HG03159 (cell line): ENCODE measurements around the gene ZFYVE21.

Experiments used
- ATAC-seq: cut with Tn5 transposase; IDR thresholded peaks from one replicate; pipeline ENCODE4 v1.9.1; 2021; ENCODE audit warnings: mild to moderate bottlenecking, moderate library complexity; ENCODE audit not compliant: unreplicated experiment

ZFYVE21 gene

GRCh38 chr14:103721334-103722120 is 5.9 kb downstream of the ZFYVE21 start:
- no peak for ATAC-seq

DNA sequence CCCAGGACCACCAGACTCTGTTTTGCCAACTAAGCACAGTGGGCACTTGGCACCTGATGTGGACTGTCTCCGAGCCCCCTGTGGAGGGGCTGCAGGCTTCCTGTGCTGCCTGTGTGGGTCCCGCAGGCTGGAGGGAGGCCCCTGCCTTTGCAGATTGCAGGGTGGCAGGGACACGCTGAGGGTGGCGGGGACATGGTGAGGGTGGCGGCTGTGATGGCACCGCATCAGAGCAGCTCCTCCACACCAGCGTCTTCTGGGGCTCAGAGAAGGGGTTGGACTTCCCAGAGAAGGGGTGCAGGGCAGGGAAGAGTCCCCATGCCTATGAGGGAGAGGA is 8.1 kb downstream of the ZFYVE21 start:
- no peak for ATAC-seq

GRCh38 chr14:103724116-103724515 is 8.5 kb downstream of the ZFYVE21 start:
- ATAC-seq, result no peak

GRCh38 chr14:103725001-103725682 is 9.5 kb downstream of the ZFYVE21 start:
- no peak for ATAC-seq

DNA sequence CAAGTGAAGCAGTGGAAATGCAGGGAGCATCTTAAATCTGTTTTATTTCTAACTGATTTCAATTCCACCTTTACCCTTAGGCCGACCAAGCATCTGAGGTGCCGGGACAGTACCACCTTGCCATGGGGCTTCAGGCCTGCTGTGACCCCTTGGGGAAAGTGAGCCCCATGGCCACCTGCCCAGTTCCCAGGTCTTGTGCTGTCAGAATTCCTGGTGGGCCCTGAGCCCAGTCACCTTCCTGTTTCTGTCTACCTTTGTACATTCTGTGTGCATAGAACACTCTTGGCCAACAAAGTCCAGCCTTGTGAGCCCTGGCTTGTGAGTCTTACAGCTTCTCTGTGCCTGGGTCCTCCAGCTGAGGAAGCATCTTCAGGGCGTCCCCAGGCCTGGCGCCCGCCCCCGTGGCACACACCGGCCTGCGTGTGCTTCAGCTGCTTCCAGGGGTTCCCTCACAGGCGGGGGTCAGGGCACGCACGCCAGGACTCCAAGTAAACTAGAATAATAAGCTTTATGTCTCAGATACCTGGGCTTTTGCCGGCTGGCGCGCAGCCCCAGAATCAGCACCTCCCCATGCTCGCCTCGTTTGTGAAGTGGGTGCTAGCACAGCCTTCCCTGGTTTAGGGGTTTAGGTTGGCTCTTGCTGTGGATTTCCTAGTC is 10.3 kb downstream of the ZFYVE21 start:
- ATAC-seq, result no peak

- no peak for ATAC-seq
Observed at GRCh38 chr14:103726474-103726873, 10.9 kb downstream of the ZFYVE21 start.

DNA sequence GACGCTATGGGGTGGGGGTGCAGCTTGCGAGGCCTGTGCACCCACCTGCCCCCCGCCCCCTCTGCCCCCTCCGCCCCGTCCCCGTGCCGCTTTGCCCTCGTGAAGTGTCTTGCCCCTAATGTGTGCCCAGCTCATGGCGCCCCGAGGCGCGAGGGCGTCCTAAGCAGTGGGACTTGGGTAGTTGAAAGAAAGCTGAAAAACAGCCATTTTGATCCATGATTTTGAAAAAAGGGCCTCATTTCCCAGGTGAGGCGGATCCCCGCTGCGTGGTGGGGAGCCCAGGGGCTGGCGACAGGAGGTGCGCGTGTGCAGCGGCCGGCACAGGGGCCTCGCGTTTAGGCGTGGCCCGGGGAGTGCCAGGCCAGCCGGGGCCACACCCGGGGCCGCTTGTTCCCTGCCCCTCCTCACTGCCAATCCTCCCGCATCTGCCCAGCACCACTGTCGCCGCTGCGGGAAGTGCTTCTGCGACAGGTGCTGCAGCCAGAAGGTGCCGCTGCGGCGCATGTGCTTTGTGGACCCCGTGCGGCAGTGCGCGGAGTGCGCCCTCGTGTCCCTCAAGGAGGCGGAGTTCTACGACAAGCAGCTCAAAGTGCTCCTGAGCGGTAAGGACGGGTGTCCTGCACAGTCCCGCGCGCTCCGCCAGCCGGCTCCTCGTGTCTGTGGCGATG is 11.8 kb downstream of the ZFYVE21 start:
- no peak for ATAC-seq

GRCh38 chr14:103728141-103728540 is 12.5 kb downstream of the ZFYVE21 start:
- ATAC-seq, result no peak

- ATAC-seq, result no peak
Observed at GRCh38 chr14:103728721-103729120, 13.1 kb downstream of the ZFYVE21 start.

DNA sequence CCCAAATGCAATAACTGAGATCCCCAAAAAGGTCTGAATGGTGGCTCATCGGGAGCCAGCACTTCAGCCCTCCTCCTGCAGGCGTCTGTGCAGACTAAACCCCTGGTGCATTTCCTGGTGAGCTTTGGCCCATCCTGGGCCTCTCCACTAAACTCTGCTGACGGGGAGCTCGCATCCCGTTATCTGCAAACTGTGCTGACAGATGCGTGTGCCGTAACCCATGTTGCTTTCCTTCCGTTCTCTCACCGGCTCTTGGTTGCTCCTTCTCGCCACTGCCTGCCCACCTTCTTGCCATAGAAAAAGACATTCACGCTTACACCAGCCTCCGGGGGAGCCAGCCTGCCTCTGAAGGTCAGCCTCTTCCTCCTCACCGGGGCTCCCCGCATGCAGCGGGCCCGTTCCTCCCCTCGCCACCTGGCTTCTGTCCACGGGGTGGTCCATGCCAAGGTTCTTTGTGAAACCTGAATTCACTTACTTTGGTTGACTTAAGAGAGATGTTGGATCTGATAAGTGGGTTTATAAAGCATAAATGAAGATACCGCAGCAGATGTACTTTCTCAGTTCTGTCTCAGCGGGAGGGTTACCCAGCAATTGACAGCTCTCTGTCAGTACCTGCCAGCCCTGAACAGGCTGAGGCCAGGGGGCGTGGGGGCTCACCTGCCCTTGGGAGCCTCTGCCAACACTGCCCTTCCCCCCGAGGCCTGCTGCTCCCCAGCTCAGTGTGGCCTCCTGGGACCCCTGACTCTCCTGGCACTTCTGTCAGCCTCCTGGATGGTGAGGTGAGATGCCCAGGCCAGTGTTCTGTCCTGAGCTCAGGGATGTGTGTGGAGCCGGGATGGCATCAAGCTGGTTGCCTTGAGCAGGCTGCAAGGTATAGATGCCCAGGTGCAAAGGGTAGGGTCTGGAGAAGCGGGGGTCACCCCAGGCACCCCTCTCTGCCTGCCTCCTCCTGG is 14.2 kb downstream of the ZFYVE21 start:
- ATAC-seq, result no peak

- ATAC-seq, result no peak
Observed at GRCh38 chr14:103730490-103731035, 15.0 kb downstream of the ZFYVE21 start.

DNA sequence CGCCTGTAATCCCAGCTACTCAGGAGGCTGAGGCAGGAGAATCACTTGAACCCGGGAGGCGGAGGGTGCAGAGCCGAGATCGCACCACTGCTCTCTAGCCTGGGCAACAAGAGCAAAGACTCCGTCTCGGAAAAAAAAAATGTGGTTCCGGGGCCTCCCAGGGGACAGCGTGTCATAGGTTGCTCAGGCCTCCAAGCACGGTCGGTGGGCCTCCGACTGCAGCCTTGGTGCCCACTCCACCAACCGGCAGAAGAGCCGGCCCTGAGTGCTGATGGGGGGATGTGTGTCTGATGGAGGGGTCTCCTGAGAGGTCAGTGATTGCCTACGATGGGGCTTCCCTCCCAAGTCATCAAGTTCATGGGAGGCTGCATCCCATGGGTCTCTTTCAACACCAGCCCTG is 15.9 kb downstream of the ZFYVE21 start:
- no peak for ATAC-seq

GRCh38 chr14:103731916-103732867 is 16.6 kb downstream of the ZFYVE21 start:
- ATAC-seq, result no peak

GRCh38 chr14:103732868-103733620 is 17.4 kb downstream of the ZFYVE21 start:
- no peak for ATAC-seq

DNA sequence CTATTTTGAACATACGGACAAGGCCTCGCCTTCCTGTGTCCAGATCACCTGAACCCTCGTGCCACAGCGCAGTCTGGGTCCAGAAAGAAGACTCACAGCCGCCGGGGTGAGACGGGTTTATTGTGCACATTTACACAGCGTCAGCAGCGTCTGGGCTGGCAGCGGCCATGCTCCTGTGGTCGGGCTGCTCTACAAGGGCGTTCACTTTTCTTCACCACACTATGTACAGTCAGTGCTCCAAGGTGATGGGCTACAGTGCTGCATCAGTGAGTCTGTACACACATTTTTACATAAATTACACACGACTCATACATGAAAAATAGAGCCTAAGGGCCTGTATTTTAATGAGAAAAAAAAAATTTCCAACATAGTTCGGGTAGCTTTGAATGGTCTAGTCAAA is 18.0 kb downstream of the ZFYVE21 start:
- ATAC-seq, result no peak

DNA sequence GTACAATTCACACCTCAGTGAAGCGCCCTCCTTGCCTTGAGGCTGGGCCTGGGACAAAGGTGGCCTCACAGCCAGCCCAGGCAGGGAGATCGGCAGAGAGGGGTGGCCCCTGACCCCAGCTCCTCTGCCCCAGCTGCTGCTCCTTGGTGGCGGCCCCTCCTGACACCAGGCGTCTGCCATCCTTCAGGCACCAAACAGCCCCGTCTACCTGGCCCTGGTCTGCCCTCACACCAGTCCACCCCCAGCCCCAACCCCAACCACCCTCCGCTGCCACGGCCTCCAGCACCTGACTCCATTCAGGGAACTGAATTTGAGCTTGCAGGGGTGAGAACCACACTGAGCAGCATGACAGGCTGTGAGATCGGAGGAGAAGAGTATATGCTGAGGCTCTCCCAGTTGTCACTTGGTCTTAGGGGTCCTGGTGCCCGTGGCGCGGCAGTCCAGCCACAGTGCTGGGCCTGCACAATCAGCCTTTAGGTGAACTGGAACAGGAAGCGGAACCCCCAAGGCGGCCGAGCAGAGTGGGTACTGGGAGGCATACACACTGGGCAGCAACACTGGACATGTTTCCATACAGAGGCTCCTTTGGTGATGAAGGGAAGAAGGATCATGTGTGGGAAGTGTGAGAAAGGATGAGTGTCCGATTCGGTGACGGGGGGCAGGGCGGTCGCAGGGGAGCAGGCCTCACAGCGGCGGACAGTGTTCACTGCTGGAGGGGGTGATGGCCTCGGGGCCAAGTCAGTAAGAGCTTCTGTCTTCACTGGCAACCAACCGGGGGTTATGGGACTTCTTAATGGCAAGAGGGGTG is 18.7 kb downstream of the ZFYVE21 start:
- no peak for ATAC-seq

GRCh38 chr14:103735022-103735421 is 19.4 kb downstream of the ZFYVE21 start:
- no peak for ATAC-seq

GRCh38 chr14:103735439-103735814 is 19.8 kb downstream of the ZFYVE21 start:
- ATAC-seq, result no peak
